ENCODE results near the gene C19orf18. TPM values are rescaled to one million over a fixed set of nuclear protein-coding genes. Genes with fewer than 3 reads are reported as not detected.

Gene C19orf18
- total RNA-seq, 2 donors from 2014 or later = 0.87 TPM; not detected in 1

- intact Hi-C loops (cut with DNase I) = loop anchor here (5.0 kb wide), 1 partner anchor 154 kb away; no protein-coding TSS in a partner anchor
These were observed 29.0 kb upstream of the C19orf18 start for GRCh38 chr19:58003174-58003828.

GRCh38 chr19:58002384-58003173 is 28.2 kb upstream of the C19orf18 start, which contains the start of gene ZNF606:
Gene ZNF606 (minus strand): TSS chr19:58002820. CDS start chr19:58001319, 1,501 bp downstream.
- TF ChIP-seq POLR2A (IDR thresholded peaks at IDR 0.05) = peak; percentile 63
- TF ChIP-seq, protein P1, sequence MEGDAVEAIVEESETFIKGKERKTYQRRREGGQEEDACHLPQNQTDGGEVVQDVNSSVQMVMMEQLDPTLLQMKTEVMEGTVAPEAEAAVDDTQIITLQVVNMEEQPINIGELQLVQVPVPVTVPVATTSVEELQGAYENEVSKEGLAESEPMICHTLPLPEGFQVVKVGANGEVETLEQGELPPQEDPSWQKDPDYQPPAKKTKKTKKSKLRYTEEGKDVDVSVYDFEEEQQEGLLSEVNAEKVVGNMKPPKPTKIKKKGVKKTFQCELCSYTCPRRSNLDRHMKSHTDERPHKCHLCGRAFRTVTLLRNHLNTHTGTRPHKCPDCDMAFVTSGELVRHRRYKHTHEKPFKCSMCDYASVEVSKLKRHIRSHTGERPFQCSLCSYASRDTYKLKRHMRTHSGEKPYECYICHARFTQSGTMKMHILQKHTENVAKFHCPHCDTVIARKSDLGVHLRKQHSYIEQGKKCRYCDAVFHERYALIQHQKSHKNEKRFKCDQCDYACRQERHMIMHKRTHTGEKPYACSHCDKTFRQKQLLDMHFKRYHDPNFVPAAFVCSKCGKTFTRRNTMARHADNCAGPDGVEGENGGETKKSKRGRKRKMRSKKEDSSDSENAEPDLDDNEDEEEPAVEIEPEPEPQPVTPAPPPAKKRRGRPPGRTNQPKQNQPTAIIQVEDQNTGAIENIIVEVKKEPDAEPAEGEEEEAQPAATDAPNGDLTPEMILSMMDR (IDR thresholded peaks at IDR 0.05) = no peak
- TF ChIP-seq POLR2AphosphoS5 (IDR thresholded peaks at IDR 0.05) = peak; percentile 94
- peaks cover 9 to 11% of the 10 kb centered on the region in 2 donors for H3K36me3 ChIP-seq
- intact Hi-C loops (cut with DNase I) = loop anchor here (5.0 kb wide), 1 partner anchor 155 kb away; no protein-coding TSS in a partner anchor
- H3K27ac ChIP-seq = peak within 1 kb of the TSS; percentile 84 to 86
- H3K4me1 ChIP-seq (replicated peaks) = no peaks in the 10 kb centered on the region
- H3K27me3 ChIP-seq (replicated peaks; ENCODE audit: insufficient read depth) = no peaks in the 10 kb centered on the region
- 0% methylated on average over 57 of the region's 91 CpGs for WGBS
- H3K9me3 ChIP-seq = no peaks in the 10 kb centered on the region
- peak; percentile 85 for DNase-seq (ENCODE audit: low spot score)
- peak within 1 kb of the TSS; percentile 64 to 82 for H3K4me3 ChIP-seq

More at GRCh38 chr19:58003174-58003828, 29.0 kb upstream of the C19orf18 start:
- peaks cover 9% of the 10 kb centered on the region in 2 donors for H3K36me3 ChIP-seq
- peak overlapping the region; percentile 64 to 82 for H3K4me3 ChIP-seq
- no peak for TF ChIP-seq POLR2AphosphoS5 (IDR thresholded peaks at IDR 0.05)
- TF ChIP-seq POLR2A (IDR thresholded peaks at IDR 0.05) = no peak
- TF ChIP-seq, protein P1 (IDR thresholded peaks at IDR 0.05) = no peak
- H3K9me3 ChIP-seq = no peaks in the 10 kb centered on the region
- no peaks in the 10 kb centered on the region for H3K4me1 ChIP-seq (replicated peaks)
- H3K27ac ChIP-seq = peak overlapping the region; percentile 84 to 86
- no peak for DNase-seq (ENCODE audit: low spot score)
- WGBS = 14% methylated on average over 31 of the region's 31 CpGs
- no peaks in the 10 kb centered on the region for H3K27me3 ChIP-seq (replicated peaks; ENCODE audit: insufficient read depth)

DNA sequence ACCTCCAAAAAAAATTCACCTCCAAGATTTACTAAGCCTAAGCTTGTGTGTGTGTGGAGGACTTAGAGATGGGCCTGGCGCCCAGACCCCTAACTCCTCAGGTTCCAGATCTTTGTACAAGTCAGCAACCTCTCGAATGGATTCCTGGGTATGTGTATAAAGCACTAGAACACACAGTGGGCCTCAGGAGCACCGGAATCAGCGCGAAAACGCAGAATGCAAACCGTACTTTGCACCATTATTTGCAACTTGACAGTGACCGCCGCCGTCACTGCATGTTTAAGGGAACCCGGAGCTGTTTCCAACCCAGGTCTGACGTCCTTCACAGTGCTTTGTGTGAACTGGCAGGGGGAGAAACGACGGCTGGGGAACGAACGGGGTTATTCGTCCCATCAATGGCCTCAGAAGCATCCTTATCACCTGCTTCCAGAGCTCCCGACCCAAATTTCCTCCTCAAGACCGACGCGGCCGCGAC is 27.6 kb upstream of the C19orf18 start:
- TF ChIP-seq POLR2AphosphoS5 (IDR thresholded peaks at IDR 0.05) = no peak
- TF ChIP-seq, protein P1 (IDR thresholded peaks at IDR 0.05) = no peak
- no peak for TF ChIP-seq POLR2A (IDR thresholded peaks at IDR 0.05)
- H3K9me3 ChIP-seq = no peaks in the 10 kb centered on the region
- peak overlapping the region; percentile 64 to 82 for H3K4me3 ChIP-seq
- peak overlapping the region; percentile 84 to 86 for H3K27ac ChIP-seq
- intact Hi-C loops (cut with DNase I) = loop anchor here (5.0 kb wide), 1 partner anchor 155 kb away; no protein-coding TSS in a partner anchor
- no peaks in the 10 kb centered on the region for H3K27me3 ChIP-seq (replicated peaks; ENCODE audit: insufficient read depth)
- WGBS = 2% methylated on average over 18 of the region's 23 CpGs
- H3K4me1 ChIP-seq (replicated peaks) = no peaks in the 10 kb centered on the region
- peaks cover 9 to 15% of the 10 kb centered on the region in 2 donors for H3K36me3 ChIP-seq
- DNase-seq (ENCODE audit: low spot score) = no peak

DNA sequence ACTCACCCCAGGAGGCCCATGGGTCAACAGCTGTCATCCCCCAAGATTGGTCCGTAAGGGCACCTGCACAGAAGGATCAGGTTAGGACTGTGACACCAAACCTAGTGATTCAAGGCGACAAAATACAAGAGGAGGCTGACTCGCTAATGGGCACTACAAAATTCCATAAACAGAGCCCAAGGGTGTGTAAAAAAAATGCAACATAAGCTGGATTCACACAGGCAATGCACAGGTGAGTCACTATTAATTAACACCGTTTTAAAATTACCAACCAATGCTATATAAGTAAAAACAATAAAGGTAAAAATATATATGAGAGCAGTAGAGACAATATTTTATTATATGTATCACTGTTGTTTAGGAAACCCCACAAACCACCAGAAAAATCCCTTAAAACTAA is 26.3 kb upstream of the C19orf18 start:
- Histone ChIP-seq H3K27me3 (replicated peaks; ENCODE audit: insufficient read depth) (no peaks in the 10 kb centered on the region), H3K27ac (no peak overlapping the region), H3K4me1 (replicated peaks) (no peaks in the 10 kb centered on the region), H3K9me3 (no peaks in the 10 kb centered on the region), H3K36me3 (peaks cover 9 to 15% of the 10 kb centered on the region in 2 donors), H3K4me3 (no peak overlapping the region)
- 93% methylated on average over 4 of the region's 4 CpGs for WGBS
- TF ChIP-seq, protein P1 (IDR thresholded peaks at IDR 0.05) = no peak
- no peak for TF ChIP-seq POLR2AphosphoS5 (IDR thresholded peaks at IDR 0.05)
- TF ChIP-seq POLR2A (IDR thresholded peaks at IDR 0.05) = no peak
- intact Hi-C loops (cut with DNase I) = loop anchor here (5.0 kb wide), 1 partner anchor 157 kb away; no protein-coding TSS in a partner anchor
- no peak for DNase-seq (ENCODE audit: low spot score)
